H1 (cell line): ENCODE measurements around the gene PHLDA3. TPM values are rescaled to one million over a fixed set of nuclear protein-coding genes. Genes with fewer than 3 reads are reported as not detected.

Source experiments
- CBX5 ChIP-seq: fragments of 300-800, 300-1000 bp; sonication (generic); IDR thresholded peaks from 2 replicates; pipeline ENCODE4 v1.7.1; 2016; ENCODE audit warnings: antibody characterized with exemption, low read length, low read depth
- RBBP5 ChIP-seq: IDR thresholded peaks from 2 replicates; pipeline ENCODE4 v1.7.1; 2012; ENCODE audit warnings: low read depth, mild to moderate bottlenecking, inconsistent platforms, low read length, moderate library complexity, borderline replicate concordance
- RFX5 ChIP-seq: IDR thresholded peaks from 2 replicates; pipeline ENCODE4 v1.6.1; 2011; ENCODE audit warnings: low read depth, low read length, improper control_type of control experiment, borderline replicate concordance
- SAP30 ChIP-seq: fragments of 300-600 bp; sonication (generic); IDR thresholded peaks from 2 replicates; pipeline ENCODE4 v1.7.1; 2012; ENCODE audit warnings: low read length, moderate library complexity, mild to moderate bottlenecking, inconsistent platforms; ENCODE audit not compliant: insufficient read depth, insufficient replicate concordance
- SRF ChIP-seq: IDR thresholded peaks from 2 replicates; pipeline ENCODE4 v1.6.1; 2011; ENCODE audit warnings: mild to moderate bottlenecking, low read depth, low read length, moderate library complexity
- TAF1 ChIP-seq: IDR thresholded peaks from 2 replicates; pipeline ENCODE4 v1.6.1; 2011; ENCODE audit warnings: mild to moderate bottlenecking, low read depth, low read length
- polyA plus RNA-seq, 7 experiments: library from polyadenylated mRNA; depleted of rRNA in 3 of 7; stranded (reverse) in 5 of 7; unstranded in 2 of 7; fragments of >200 nt in 5 of 7; fragments of 200-250 nt in 2 of 7; gene quantifications; 1 replicate in 5 of 7; 2 replicates in 1 of 7; 4 replicates in 1 of 7; pipeline versions ENCODE4 v1.2.1 to v1.2.3, GENCODE V29; 2011 to 2013; ENCODE audit warnings: missing spikeins in 2 of 7, mixed read lengths in 2 of 7
- total RNA-seq: library from RNA; stranded (reverse); fragmentation: NEBNext Ultra II Directional; extraction: Animal tissue kit (Norgen Biotek cat#: 25700); gene quantifications from 2 replicates; pipeline ENCODE4 v1.2.1, GENCODE V29; 2021

The PHLDA3 gene
- total and polyA plus RNA-seq, 2 of the 8 experiments (the other 6 are each of a cell fraction or from before 2014, with no cell fraction given) = 25.5 to 27.5 TPM

DNA sequence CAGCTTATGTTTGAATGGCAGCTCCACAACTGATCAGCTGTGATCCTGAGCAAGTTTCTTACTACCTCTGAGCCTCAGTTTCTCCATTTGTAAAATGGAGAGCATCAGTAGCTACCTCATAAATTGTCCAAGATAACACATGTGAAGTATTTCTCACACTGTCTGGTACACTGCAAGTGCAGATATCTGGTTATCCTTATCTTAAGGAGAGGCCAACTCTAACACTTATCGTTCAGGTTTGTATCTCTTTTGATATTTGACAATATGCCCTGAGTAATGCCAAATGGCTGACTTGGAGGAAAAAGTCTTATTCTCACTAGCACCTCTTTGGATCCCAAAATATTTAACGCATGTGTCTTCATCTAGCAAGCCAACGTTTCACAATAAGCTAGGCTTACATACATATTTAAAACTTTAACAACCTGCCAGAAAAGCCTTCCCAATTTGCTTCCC is 35.2 kb upstream of the PHLDA3 start (continued):
- TF ChIP-seq RBBP5 = no peak
- TF ChIP-seq SAP30 = no peak
- no peak for TF ChIP-seq RFX5
- no peak for TF ChIP-seq SRF
- TF ChIP-seq TAF1 = no peak
- TF ChIP-seq CBX5 = no peak
